Measurements from ENCODE around the gene MAP2K6.

The MAP2K6 gene

DNA sequence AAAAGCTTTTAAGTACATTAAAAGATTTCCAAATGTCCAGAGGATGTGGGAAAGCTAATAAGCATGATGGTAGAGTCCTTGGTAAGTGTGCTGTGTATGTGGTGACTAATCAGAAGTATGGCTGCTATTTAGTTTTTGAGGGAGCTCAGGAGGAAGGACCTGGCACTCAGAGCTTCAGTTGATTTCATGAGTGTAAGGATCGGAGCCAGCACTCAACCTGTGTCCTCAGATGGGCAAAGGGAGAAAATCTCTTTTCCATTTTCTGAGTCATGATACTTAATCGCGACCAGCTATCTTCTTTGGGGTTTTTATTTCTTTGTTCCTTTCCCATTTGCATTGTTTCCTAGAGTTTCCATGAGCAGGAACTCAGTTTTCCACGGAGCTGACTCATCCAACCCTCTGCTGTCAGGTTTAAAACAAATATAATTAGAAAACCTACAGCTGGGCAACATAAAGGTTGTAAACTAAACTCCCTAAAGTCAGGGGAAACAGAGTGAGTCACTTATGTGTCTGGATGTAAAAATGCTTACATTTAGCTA is 125.4 kb downstream of the MAP2K6 start:
- no peak for DNase-seq

DNA sequence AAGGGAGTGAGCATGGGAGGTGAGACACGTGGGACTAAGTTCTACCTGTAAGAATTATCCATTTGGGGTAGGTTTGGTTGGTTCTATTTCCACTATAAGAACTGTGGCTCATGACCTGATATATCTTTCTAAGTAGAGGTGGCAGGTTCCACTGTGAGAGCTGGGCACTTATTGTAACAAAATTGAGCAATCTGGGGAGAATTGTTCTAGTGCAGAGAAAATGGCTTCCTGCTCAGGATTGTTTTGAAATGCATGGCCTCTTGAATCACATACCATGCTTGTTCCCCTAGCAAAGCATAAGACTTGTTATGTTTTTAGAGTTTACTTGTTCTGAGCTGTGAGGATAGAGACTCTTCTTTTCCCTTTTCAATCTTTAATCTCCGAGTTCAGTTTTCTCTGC is 125.9 kb downstream of the MAP2K6 start:
- no peak for DNase-seq

DNA sequence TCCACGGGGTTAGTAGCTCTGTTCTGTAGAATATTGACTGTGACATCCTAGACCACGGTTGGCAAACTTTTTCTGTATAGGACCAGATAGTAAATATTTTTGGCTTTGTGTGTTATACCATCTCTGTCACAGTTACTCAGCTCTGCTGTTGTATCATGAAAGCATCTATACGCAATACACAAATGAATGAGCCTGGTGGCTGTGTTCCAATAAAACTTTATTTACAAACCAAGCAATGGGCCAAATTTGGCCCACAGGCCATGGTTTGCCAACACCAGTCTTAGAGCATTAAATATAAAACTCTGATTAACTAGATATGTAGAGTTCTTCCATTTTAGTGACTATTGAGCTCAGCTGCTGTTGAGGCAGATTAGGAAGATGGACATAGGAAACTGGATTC is 132.7 kb downstream of the MAP2K6 start:
- no peak for DNase-seq

DNA sequence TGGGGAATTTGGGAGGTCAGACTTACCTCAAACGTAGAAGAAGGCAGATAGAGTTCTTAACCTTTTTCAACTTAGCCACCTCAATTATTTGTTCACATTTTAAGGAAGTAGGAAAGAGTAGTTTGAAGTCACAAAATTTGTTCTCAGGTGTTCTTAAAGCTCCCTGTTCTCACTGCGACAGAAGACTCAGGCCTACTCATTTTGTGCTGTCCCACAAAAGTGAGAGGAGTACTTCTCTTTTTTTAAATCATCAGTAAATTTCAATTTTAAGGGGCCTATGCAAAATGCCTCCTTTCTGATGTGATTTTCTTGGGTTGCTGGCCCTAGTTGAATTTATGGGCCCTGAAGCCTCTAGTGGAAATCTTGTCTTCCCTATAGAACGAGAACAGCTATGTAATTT is 133.4 kb downstream of the MAP2K6 start:
- DNase-seq = no peak

DNA sequence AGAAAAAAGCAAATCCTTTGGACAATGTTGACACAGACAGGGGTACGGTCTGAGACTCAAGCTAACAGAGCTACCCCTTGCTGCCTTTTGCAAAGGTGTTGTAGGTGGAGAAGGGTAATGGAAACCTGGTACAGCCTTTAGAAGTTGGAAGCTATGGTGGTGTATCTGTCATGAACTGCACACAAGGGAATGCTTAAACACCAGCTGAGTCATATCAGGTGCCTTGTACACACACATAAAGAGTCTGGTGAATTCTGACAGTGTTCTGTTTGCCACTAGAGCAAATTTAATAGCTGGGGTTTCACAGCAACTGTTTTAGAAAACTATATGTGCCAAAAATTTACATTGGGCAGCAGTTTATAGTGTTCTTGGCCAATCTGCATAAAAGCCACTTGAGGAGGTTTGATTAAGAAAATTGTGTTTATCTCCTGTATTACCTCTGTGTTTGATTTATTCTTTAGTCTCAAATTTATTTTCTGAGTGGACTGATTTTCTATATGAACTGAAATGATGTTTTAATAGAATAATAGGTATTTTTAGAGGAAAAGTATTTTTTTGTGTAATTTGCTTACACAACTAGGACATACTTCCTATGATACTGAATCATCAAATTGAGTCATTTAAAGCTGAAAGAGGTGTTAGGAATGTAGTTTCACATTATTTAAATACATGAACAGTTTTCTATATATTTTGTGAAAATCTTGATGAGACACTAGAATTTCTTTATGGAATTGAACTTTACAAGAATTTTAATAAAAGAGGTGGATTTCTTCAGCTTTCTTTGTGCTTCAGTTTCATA is 136.9 kb downstream of the MAP2K6 start:
- no peak for DNase-seq

DNA sequence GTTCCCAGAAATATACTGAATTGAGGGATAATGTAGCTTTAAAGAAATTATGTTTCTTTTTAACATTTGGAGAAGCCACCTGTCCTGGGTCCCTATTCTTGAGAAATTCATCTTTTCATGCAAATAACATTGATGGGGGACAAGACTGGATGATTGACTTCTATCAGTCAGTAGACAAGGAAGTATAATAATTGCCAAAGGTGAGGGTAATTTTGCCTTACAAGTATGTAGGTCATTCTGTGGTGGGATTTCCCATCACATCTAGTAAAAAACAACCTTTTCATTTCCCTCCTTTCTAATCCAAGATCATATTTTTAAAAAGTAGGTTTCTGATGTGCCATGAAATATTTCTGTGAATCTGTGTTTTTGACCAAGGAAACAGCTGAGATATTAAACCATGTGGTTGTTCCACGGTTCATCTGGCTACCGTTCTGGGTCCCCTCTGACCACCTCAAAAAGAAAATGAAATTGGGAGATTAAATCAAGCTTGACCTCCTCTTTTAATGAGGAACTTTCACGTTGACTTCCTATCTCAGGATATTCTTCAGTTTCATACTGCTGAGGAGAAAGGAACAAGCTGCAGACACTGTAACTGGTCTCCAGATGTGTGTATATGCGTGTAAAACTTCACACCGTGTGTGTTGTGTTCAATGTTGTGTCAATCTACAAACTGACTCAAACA is 138.6 kb downstream of the MAP2K6 start:
- no peak for DNase-seq

DNA sequence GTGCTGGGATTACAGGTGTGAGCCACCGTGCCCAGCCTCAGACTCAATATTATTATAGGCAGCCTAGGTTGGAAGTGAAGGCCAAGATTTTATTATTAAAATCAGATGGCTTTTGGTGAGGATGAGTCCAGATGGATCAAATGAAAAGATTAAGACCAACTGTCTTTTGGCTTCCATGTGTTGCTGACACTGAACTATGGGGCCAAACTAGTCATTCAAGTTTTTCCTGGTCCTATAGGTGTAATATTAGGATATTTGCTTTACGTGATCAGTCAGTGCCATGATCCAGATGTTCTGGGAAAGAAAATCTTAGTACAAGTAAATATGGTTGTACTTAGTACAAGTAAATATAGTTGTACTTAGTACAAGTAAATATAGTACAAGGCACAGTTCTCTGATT is 140.6 kb downstream of the MAP2K6 start:
- DNase-seq = no peak

DNA sequence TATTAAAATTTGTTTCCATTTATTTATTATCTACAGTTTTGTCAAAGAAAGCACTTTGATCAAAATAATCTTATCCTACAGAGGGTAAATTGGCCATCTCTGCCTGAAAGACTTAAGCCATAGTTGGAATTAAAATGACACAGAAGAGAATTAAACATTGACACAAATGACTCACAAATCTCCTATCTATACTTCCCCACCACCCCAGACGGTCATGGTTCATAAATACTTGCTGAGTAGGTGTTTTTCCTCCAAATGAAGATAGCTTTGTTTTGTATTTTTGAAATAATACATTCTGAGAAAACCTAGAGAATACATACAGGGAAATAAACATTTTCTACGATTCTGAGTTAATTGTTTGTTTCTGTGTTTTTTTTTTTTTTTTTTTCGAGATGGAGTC is 142.8 kb downstream of the MAP2K6 start:
- DNase-seq = no peak

DNA sequence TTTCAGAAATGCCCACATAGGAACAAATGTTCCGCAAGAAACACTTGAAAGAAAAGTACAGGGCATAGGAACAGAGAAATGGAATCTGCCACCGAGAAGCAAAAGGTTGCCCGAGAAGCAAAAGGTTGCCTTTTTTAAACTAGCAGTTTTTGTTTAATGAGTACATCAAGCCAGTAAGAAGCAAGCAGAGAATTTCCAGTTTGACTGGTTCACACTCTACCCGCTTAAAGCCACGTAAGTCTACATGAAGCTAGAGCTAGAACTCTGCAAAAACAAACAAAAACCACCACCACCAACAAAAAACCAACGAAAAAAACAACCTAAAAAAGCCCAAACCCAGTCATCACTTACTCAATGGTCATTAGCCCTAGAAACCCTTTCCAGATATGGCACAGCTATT is 144.3 kb downstream of the MAP2K6 start:
- no peak for DNase-seq

DNA sequence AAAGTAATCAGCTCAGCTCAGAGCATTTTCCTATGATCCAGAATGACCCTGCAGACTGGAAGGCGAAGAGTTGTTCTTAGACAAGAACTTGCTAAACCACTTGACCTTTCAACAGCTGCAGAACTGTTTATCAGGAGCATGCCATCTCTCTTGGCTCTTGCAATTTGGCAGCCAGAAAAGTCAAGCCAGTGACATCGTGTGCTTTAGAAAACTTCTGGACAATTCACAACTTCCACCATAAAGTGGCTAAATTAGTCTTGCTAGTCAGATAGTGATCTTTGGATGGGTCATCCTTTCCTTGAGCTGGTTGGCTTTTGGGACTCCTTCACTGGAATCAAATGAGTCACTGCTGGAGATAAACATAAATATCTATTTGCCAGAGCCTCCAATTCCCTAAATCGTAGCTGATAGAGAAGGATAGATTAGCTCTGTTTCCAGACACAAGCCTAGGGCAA is 146.5 kb downstream of the MAP2K6 start:
- no peak for DNase-seq

DNA sequence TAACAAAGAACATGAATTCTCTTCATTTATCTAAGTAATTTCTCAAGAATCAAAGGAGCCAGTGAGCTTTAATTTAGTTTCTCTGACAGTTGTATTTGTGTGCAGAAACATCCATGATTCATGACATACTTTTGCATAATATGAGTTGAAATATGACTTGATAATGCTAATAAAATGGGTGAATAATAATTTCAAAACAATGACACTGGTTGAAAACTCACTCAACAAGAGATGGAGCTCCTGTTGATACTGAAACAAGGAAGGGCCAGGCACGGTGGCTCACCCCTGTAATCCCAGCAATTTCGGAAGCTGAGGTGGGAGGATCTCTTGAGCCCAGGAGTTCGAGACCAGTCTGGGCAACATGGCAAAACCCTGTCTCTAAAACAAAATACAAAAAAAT is 147.0 kb downstream of the MAP2K6 start:
- no peak for DNase-seq

DNA sequence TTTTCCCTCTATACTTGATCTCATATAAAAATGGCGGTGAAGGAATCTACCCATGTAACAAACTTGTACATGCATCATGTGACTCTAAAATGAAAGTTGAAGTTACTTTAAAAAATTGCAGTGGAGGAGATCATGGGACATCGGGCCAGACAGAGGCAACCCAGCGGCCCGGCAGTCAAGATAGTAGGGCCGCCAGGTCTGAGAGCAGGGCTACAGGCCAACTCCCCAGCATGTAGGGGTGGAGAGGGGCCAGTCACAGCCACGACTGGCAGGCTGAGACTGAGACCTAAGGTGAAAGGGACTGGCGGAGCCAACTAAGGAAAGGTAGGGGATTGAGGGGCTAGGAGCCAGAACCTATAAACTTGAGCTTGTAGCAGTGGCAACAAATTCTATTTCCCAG is 150.9 kb downstream of the MAP2K6 start:
- DNase-seq = no peak

DNA sequence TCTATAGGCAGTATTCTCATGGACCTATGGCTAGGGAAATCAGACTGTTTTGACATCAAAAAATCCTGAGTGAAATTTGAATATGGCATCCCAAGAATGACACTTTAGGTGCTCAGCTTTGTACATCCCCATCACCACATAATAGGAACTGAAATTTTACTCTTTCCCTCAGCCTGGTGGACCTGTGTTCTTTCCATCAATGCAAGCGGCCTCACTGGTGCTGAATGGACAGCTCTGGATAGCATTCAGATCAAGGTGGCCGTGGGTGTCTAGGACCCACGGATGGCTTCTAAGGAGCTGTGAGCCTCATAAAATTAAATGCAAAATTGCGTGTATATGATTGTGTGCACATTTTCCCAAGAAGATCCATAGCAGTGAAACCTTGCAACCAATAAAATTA is 152.6 kb downstream of the MAP2K6 start:
- DNase-seq = no peak

DNA sequence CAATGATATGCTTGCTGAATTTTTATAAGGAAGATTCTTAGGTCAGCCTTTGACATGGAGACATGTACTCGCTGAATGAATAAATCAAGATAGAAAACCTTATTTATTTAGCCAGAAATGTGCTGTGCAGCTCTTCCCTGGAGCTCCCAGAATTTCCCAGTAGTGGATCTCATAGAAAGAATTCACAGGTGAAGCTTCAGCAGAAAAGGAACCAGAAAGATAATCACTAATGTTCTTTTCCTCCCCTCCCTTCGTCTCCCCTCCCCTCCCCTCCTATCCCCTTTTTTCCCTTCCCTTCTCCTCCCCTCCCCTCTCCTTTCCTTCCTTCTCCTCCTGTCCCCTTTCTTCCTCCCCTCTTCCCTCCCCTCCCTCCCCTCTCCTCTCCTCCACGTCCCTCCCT is 158.2 kb downstream of the MAP2K6 start:
- no peak for DNase-seq

DNA sequence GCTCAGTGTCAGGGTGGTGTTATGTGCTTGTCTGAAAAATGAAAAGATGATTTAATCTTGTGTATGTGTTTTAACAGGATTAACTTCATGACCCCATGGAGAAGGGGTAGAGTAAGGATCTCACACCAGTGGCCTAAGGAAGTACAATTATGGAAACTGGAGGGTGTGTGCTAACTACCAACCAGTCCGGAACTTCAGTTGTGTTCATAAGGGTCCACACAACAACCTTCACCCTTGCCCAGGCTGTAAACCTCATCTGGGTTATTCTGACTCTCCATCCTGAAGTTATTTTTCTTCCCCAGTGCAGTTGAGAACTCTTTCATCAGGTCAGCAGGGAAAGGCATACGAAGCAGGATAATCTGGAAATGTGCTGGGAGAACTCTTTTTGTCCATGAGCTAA is 158.9 kb downstream of the MAP2K6 start:
- no peak for DNase-seq

DNA sequence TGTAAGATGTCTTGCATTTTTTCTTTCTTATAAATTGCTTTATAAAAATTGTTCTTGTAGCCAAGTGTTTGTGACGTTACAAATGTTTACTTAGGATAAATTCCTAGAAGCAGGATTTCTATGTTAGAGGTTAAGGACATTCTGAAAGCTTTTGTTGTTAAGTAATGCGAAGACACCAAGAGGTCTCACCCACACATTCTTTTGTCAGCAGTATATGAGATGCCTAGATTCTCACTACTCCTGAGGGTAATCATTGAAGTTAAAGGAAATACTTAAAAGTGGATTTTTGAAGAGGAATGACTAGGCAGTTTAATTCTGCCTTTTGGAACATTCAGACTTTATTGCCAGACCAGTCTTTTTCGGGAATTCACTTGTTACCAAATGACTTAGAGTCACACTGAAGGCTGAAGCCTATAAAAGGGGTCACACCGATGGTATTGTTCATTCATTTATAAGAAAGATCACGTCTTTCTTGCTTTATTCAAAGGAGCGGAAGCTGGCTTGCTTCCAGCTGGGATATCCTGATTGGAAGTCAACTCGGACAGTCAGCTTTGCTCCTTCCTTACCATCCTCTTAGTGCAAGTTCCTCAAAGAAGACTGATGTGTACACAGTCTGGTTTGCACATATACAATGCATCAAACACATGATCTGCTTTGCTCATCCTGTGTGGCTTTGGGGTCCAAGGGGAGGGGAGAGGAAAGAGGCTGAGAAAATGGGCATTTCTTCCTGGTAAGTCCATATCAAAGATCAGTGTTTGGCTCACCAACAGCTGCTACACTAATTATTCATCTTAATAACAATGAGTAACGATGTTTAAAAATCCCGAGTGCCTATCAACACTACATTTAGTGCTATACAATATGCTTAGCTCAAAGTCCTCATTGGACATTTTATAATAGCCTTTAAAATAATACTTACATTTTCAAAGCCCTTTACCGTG is 160.0 kb downstream of the MAP2K6 start:
- DNase-seq = no peak

DNA sequence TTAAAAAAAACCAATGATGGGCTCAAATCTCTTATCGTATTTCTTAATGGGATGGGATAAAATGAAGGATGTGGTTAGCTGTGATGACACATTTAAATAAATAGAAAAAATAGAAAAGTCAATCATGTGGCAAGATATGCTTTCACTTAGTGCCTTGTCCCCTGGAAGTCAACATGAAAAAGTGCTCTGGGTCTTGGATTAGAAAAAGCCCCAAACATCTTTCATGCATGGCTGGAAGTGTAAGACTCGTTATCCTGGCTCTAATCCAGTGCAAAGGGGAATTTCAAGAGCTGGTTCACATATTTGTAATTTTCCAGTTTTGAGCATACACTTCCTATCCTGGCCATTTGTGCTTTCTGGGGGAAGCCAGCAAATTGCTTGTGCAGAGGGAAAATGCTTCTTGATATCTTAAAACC is 160.9 kb downstream of the MAP2K6 start:
- no peak for DNase-seq

DNA sequence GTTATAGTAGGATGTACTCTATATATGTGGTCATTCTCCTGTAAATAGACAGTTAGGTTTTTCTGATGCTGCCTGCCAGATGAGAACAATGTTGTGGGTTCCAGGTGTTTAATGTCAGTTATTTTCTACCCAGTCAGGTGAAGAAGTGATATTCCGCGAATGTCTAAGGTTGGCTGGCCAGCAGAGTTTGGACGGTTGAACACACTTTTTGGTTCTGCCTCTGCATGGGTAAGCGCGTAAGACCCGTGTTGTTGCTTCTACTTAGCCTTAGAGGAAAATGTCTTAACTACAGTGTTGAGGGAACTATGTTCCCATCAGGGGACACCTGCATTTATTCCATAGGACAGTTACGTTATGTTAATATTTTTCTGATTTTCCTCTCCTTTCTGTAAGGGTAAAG is 162.6 kb downstream of the MAP2K6 start:
- no peak for DNase-seq

DNA sequence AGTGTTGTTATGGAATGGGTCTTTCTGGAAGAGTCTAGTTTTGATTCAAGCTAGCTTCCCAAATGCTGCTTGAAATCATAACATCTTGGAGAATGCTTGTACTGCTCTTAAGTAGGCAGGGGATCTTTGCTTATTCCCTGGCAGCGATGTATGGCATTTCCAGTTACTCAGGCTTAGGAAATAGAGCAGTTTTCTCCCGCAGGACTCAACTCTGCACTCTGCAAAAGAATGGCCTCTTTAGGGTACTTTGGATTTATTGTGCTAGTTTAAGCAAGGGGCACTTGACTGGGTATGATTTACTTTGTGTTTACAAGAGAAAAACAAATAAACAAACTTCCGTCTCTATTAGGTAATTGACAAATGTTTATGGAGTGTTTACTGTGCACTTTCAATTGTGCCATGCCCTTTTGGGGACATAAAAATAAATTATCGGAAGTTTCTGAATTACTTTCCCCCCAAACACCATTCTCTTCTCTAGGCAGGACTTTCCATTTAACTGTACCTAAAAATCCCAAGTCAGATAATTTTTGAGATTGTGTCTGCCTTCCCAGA is 164.0 kb downstream of the MAP2K6 start:
- DNase-seq = no peak

DNA sequence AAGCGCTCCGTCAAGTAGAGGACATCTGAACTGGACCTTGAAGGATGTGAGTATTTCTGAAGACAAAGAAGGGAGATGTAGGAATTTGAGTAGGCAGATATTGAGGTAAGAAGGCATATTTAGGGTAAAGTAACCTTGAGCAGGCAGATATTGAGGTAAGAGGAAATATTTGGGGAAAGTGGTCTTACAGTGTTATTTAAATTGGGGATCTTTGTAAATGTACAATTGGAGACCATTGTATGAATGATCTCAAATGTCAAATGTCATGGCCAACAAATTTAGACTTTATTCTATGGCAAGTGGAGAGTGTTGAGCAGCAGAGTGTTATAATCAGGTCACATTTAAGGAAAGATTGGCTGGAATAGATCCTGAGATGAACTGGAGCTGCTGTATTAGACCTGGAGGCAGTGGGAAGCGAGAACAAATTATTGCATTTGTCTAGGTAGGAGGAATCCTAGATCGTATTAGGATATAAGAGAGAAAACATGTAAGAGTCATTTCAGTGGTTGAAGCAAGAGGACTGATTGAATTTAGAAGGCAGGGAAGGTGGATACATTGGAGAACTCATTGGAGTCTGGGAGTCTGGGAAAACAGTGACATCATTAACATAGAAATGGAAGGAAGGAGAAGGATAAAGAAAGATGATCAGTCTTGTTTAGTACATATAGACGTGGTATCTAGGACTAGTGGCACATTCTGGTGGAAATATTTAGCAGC is 165.6 kb downstream of the MAP2K6 start:
- DNase-seq = no peak

DNA sequence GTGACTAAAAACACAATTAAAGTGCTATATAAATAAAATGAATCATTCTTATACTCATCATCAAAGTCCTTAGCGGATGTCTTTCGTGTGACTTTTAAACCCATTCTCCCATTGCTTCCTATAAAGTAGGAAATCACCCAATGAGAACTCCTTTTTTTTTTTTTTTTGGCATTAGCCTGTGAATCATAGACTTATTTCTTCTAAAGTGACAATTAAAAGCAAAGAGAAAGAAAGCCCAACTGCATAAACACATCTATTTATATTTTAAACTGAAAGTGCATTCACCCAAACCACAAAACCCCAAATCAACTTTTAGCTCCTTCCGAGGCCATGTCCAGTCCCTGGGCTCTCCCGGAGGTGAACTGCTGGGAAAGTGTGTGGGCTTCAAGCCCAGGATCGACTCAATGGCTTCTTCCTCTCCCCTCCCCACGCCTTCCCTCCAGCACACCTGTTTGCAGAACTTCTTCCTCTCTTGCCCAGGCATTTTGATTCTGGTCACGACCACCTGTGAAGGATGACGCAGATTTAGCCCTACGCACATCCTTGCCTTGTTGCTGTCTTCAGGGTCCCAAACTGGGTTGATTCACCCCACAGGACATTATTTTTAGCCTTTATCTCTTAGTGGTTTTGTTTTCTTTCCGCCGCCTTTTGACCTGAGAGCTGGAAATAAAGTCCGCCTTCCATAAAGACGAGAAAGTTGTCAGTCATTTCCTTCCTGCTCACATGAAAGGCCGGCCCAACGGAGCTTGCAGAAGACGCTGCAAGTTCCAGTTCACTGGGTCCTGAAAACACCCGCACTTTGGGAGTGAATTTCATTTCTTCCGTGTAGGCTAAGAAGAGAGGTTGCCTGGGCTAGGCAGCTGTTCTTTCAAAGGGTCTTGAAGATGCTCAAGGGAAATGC is 166.8 kb downstream of the MAP2K6 start:
- no peak for DNase-seq
